GM19468 (cell line): ENCODE results near the gene SLC6A9.

ENCODE experiments used
- ATAC-seq: cut with Tn5 transposase; IDR thresholded peaks from one replicate; pipeline ENCODE4 v1.9.1; 2021; ENCODE audit warnings: mild to moderate bottlenecking, moderate library complexity, moderate number of reproducible peaks; ENCODE audit not compliant: unreplicated experiment; ENCODE audit errors: extremely low read depth

The SLC6A9 gene

GRCh38 chr1:44049839-44050238, 18.6 kb upstream of the SLC6A9 start:
- no peak for ATAC-seq

DNA sequence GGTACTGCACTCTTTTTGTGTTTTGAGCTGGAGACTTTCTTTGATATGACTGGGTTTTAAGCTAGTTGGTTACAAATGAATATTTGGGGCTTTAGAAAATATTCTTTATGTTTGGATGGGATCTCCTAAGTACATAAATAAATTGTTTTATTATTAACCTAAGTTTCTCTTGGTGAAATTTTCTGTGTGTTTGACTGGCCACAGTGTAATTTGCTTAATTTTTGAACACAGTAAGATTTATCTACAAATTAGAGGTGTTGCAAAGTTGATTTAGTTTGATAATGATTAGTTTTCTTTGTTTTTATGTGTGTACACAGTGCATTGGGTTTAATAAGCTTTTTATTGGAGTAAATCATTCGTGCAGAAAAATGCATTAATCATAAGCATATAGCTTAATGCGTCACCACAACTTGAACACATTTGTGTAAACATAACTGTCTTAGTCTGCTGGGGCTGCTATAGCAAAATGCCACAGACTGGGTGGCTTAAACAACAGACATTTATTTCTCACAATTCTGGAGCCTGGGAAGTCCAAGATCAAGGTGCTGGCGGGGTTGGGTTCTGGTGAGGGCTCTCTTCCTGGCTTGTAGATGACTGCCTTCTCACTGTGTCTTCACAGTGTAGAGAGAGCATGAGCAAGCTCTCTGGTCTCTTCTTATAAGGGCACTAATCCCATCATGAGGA, 17.4 kb upstream of the SLC6A9 start:
- ATAC-seq = no peak

DNA sequence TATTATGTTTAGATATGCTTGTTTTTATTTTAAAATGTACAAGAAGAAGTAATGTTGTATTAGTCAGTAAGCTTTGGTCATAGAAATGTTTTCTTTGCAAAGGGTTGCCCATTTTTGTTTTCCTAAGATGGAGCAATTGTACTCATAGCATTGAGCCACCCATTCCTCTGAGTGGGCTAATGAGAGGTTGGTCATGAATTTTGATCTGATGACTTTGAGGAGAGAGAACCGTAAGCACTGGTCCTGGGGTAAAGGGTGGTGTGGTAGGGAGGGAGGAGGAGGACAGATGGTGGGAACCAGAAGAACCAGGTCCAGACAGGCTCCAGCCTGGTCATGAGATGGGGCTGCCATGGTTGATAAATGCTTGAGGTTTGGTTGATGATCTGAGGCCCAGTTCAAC, 15.9 kb upstream of the SLC6A9 start:
- ATAC-seq = no peak

DNA sequence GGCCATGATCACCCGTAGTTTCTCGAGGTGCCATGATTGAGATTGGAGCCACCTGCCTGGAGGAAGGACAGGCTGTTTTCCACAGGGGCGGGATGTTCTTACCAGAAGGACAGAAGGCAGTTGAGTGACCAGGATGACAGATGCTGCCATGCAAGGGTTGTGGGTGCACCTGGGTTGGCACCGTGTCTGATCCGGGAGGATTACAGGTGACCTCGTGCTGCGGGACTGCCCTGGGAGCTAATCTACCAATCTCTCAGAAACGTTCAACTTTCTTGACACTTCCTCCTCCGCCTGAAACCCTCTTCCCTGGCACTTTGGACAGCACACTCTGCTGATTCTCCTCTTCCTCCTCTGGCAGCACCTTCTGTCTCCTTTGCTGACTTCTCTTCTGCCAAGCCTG, 13.8 kb upstream of the SLC6A9 start:
- no peak for ATAC-seq

GRCh38 chr1:44044071-44044801, 13.0 kb upstream of the SLC6A9 start:
- ATAC-seq = no peak

GRCh38 chr1:44043176-44044070, 12.2 kb upstream of the SLC6A9 start:
- no peak for ATAC-seq

- no peak for ATAC-seq
These were observed 9.6 kb upstream of the SLC6A9 start for GRCh38 chr1:44040846-44041245.

DNA sequence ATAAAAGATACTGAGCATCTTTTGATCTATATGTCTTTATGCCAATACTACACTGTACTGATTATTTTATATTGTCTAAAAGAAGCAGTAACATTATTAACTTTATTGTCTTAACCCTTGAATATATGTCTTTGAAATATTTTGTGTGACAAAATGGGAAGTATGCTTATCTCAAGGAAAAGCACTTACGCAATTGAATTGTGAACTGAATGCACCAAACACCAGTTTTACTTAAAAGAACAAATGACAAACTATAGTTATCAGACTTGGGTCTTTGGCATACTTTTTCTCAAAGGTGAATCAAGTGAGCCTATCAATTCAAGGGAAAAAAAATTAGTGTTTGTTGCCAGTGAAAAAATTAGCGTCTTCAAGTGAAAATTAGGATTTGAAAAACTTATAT, 9.2 kb upstream of the SLC6A9 start:
- no peak for ATAC-seq

GRCh38 chr1:44038876-44039657, 7.8 kb upstream of the SLC6A9 start:
- no peak for ATAC-seq

- ATAC-seq = no peak
These were observed 5.9 kb upstream of the SLC6A9 start for GRCh38 chr1:44037154-44037553.

- no peak for ATAC-seq
These were observed 5.3 kb upstream of the SLC6A9 start for GRCh38 chr1:44036409-44037139.

DNA sequence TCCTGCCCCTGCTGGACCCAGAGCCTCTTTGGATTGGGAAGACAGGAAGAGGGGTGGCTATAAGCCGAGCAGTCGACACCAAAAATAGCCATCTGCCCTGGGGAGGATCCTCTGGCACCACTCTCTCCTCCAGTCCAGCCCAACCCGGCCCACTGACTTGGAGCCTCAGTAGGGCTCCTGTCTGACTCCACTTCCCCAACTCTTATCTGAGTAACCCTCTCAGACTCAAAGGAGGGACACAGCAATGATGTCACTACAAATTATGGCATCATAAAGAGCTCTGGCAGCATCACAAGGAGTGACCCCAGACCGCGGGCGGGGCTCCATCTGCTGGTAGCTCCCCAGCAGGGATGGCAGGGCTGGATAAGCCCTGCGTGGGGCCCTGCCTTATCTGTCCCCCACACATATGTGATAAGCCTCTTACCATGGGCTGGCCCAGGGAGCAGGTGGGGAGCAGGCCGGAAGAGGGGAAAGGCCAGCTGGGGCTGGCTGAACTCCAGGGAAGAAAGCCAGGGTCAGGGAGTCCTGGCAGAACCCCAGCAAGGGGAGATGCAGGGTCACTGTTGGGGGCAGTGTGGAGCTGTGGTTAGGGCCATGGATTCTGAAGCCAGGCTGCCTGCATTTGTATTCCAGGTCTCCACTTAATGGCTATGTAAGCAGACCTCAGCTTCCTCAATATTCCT, 4.6 kb upstream of the SLC6A9 start:
- ATAC-seq = no peak

- ATAC-seq = no peak
These were observed 3.9 kb upstream of the SLC6A9 start for GRCh38 chr1:44034976-44035716.

- no peak for ATAC-seq
These were observed 3.2 kb upstream of the SLC6A9 start for GRCh38 chr1:44034423-44034822.

DNA sequence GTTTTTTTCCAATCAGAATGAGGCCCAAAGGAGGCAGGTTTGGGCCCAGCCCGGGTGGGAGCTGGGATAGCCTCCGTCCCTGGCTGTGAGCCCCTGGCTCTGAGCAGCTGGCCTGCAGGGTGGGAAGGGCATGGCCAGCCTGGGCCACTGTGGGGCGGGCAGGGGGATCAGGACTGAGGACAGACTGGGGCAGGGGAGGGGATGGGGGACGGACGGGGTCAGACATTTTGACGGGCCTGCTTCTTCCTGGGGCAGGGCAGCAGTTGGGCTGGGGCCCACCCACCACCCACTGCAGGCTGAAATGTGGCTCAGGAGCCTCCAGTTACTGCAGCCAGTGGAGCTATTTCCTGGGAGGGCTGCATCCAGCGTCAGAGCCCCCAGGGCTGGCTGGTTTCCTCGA, 2.5 kb upstream of the SLC6A9 start:
- no peak for ATAC-seq

DNA sequence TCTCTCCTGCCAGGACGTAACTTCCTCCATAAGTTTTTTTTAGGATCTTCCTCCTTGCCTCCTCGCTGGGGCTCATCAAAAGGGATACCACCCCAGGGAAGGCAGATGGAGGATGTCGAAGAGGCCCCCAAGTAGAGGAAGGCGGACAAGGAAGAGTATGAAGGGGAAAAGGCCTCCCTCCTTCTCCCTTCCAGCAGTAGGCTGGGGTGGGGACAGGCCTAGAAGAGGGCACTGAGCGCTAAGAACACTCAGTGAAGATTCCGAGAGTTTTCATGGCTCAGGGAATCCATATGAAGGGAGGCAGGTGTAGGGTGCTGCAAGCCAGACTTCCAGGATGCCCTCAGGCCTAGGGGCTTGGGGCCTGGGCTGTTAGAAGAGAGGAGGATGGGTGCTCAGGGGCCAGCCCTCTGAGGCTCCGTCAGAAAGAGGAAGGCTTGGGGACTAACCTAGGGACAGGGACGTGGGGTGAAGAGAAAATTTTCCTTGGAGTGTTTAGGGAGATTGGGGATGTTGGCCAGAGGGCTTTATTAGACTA, 1.8 kb upstream of the SLC6A9 start:
- no peak for ATAC-seq

DNA sequence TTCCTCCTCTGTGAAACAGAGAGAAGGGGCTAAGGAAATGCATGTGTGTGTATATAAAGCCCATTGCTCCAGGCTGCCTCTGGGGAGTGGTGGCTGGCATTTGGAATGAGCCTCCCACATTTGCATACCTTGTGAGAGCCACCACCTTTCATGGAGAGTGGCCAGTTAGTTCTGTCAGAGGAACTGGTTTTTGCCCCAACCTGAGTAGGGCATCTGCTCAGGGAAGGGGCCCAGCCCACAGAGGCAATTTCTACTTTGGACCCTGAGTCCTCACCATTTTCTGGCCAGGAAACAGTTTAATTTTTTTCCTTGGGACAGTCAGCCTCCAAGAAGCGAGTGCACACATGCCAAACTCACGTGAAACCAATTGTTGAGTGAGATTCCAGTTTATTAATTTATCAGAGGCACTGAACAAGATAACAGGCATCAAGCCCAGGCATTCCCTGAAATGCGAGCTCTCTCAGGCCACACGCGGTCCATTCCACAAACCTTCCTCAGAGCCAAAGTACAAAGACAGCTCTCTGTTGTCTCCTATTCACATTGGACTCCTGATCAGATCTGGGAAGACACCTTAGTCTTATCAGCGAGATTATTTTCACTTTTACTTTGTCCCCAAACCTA, 1.0 kb upstream of the SLC6A9 start:
- no peak for ATAC-seq
